HepG2 (cell line): ENCODE results near the gene IQCK. TPM values are rescaled to one million over a fixed set of nuclear protein-coding genes. Genes with fewer than 3 reads are reported as not detected.

Experiments used
- ATAC-seq: fragments of 200-7000 bp; cut with Tn5 transposase; 3 replicates; pipeline ENCODE4 v1.9.1; 2020; ENCODE audit warnings: mild to moderate bottlenecking, moderate library complexity
- BruUV-seq: library from RNA; stranded (reverse); fragments of 400-500 nt; replicated peaks from 2 replicates; lab custom pipeline; 2021; lab: Mats Ljungman, UMichigan
- CTCF ChIA-PET: fragments of 300-600 bp; formaldehyde crosslinking; extraction: SDS; loops from one replicate; lab custom pipeline; 2021; ENCODE audit warnings: low total read pairs, inconsistent platforms, low intra/inter-chr PET ratio; lab: Yijun Ruan, JAX
- POLR2A ChIA-PET: fragments of 350-600 bp; sonication (Branson Sonifier 250); formaldehyde crosslinking; loops from one replicate; lab custom pipeline; 2020; ENCODE audit warnings: antibody characterized with exemption, inconsistent platforms; lab: Yijun Ruan, JAX
- DNase-seq: peaks from one replicate; pipeline ENCODE4 v3.0.0-alpha.2; 2015; ENCODE audit warnings: low spot score
- FAIRE-seq: peaks from 3 replicates; lab custom pipeline; 2011; peaks lifted over from hg19 to GRCh38; lab: Jason Lieb, UNC
- H2AFZ ChIP-seq: one replicate; pipeline ENCODE4 v1.6.1; 2011; ENCODE audit warnings: low read length, inconsistent platforms
- H3K27ac ChIP-seq: fragments of 300-600 bp; 3 replicates; pipeline ENCODE4 v1.8.0; 2011; ENCODE audit warnings: mixed run types, mild to moderate bottlenecking, mixed read lengths, low read length, inconsistent platforms; ENCODE audit not compliant: insufficient read depth; ENCODE audit errors: extremely low read length
- H3K27me3 ChIP-seq, 2 experiments: fragments of 200-600 bp in 1 of 2; 2 replicates in 1 of 2; 3 replicates in 1 of 2; pipeline versions ENCODE4 v1.6.0 to v1.8.0; 2011; ENCODE audit warnings: low read length in 2 of 2, mild to moderate bottlenecking in 2 of 2, moderate library complexity in 2 of 2, inconsistent platforms in 1 of 2; ENCODE audit not compliant: insufficient read depth in 2 of 2, control insufficient read depth in 1 of 2
- H3K36me3 ChIP-seq, 2 experiments: fragments of 200-600 bp in 1 of 2; replicated peaks in 1 of 2; 2 replicates in 1 of 2; 3 replicates in 1 of 2; pipeline versions ENCODE4 v1.5.1 to v1.8.0; 2011; ENCODE audit warnings: low read length in 2 of 2, inconsistent platforms in 1 of 2; ENCODE audit not compliant: insufficient read depth in 2 of 2, control insufficient read depth in 1 of 2
- H3K4me1 ChIP-seq: 2 replicates; pipeline ENCODE4 v1.5.1; 2012; ENCODE audit warnings: low read length, inconsistent platforms; ENCODE audit not compliant: insufficient read depth
- H3K4me2 ChIP-seq: 2 replicates; pipeline ENCODE4 v1.6.0; 2011; ENCODE audit warnings: low read depth, low read length, inconsistent platforms
- H3K4me3 ChIP-seq, 3 experiments: fragments of 200-600 bp in 1 of 3; sonication (generic), shearing (Covaris generic) in 1 of 3; replicated peaks in 1 of 3; 2 replicates each; pipeline ENCODE4 v1.5.1; 2011 to 2016; ENCODE audit warnings: low read length in 3 of 3, inconsistent platforms in 2 of 3, low read depth in 2 of 3, mild to moderate bottlenecking in 2 of 3, control low read depth in 1 of 3, mixed read lengths in 1 of 3; ENCODE audit not compliant: insufficient read depth in 1 of 3
- H3K79me2 ChIP-seq: one replicate; pipeline ENCODE4 v1.6.1; 2011; ENCODE audit warnings: low read length, inconsistent platforms; ENCODE audit not compliant: insufficient read depth
- H3K9ac ChIP-seq: 2 replicates; pipeline ENCODE4 v1.6.0; 2011; ENCODE audit warnings: mild to moderate bottlenecking, low read depth, low read length, inconsistent platforms; ENCODE audit not compliant: insufficient read depth
- H3K9me3 ChIP-seq: 2 replicates; pipeline ENCODE4 v1.5.1; 2012; ENCODE audit warnings: mild to moderate bottlenecking, low read length
- H4K20me1 ChIP-seq: 2 replicates; pipeline ENCODE4 v1.6.0; 2011; ENCODE audit warnings: inconsistent platforms, mild to moderate bottlenecking, low read length, moderate library complexity; ENCODE audit not compliant: insufficient read depth
- DPF2 ChIP-seq: sonication (generic); formaldehyde crosslinking; IDR thresholded peaks from 2 replicates; pipeline ENCODE4 v1.4.0; 2020; ENCODE audit warnings: mild to moderate bottlenecking, low read depth, missing genetic modification reagents, borderline replicate concordance
- NFIB ChIP-seq: sonication (generic); formaldehyde crosslinking; IDR thresholded peaks from 2 replicates; pipeline ENCODE4 v1.9.0; 2021; ENCODE audit warnings: missing genetic modification reagents, mild to moderate bottlenecking, borderline replicate concordance
- NR3C1 ChIP-seq: sonication (generic); formaldehyde crosslinking; IDR thresholded peaks from 2 replicates; pipeline ENCODE4 v1.4.0; 2020; ENCODE audit warnings: missing genetic modification reagents
- RARG ChIP-seq: sonication (generic); formaldehyde crosslinking; IDR thresholded peaks from 2 replicates; pipeline ENCODE4 v1.4.0; 2020; ENCODE audit warnings: low read depth, mild to moderate bottlenecking, missing genetic modification reagents
- SETDB1 ChIP-seq: sonication (generic); formaldehyde crosslinking; IDR thresholded peaks from 2 replicates; pipeline ENCODE4 v1.5.1; 2020; ENCODE audit warnings: missing genetic modification reagents, mild to moderate bottlenecking, borderline replicate concordance
- SMARCE1 ChIP-seq: fragments of 450-650 bp; IDR thresholded peaks from 2 replicates; pipeline ENCODE4 v1.6.1; 2017; ENCODE audit warnings: borderline replicate concordance
- SP140L ChIP-seq: sonication (generic); formaldehyde crosslinking; IDR thresholded peaks from 2 replicates; pipeline ENCODE4 v1.4.0; 2020; ENCODE audit warnings: missing genetic modification reagents, borderline replicate concordance
- TBX2 ChIP-seq: sonication (generic); formaldehyde crosslinking; IDR thresholded peaks from 2 replicates; pipeline ENCODE4 v1.5.0; 2020; ENCODE audit warnings: missing genetic modification reagents, mild to moderate bottlenecking, borderline replicate concordance
- ZNF75D ChIP-seq: sonication (generic); formaldehyde crosslinking; IDR thresholded peaks from 2 replicates; pipeline ENCODE4 v1.8.1; 2023; ENCODE audit warnings: missing genetic modification reagents, mild to moderate bottlenecking, borderline replicate concordance
- WGBS: methylation state at CpG from one replicate; pipeline ENCODE4 v1.1.6; 2017; ENCODE audit warnings: low lambda C conversion rate; 5-methylcytosine and 5-hydroxymethylcytosine counted together
- in situ Hi-C: cut with HindIII; loops from 2 replicates; pipeline ENCODE4 v1.10.0; 2017; ENCODE audit warnings: low pct_unique_long_range_greater_than_20kb; ENCODE audit not compliant: extremely low pct_ligation_motif_present
- intact Hi-C: fragments of 100-400 bp; cut with micrococcal nuclease; formaldehyde crosslinking; loops from one replicate; pipeline ENCODE4 v1.10.0; 2022; ENCODE audit not compliant: unreplicated experiment
- polyA plus RNA-seq, 8 experiments: library from polyadenylated mRNA; depleted of rRNA in 3 of 8; stranded (reverse) in 7 of 8; unstranded in 1 of 8; fragments of >200 nt; fragmentation: Illumina TruSeq in 4 of 8; extraction: Trizol in 4 of 8; gene quantifications; 2 replicates each; pipeline versions ENCODE4 v1.2.1 to v1.2.3, GENCODE V29; 2011 to 2016; ENCODE audit warnings: low read depth in 4 of 8, missing spikeins in 1 of 8, mixed read lengths in 1 of 8; ENCODE audit not compliant: insufficient read depth in 1 of 8
- total RNA-seq, 5 experiments: library from RNA; depleted of rRNA; stranded (reverse); fragments of >200 nt; fragmentation: Illumina TruSeq; extraction: Trizol; gene quantifications; 2 replicates each; pipeline ENCODE4 v1.2.3, GENCODE V29; 2016; ENCODE audit warnings: low read depth in 1 of 5
- TF ChIP-seq, protein P1 (sequence below): sonication (generic); formaldehyde crosslinking; IDR thresholded peaks from 2 replicates; pipeline ENCODE4 v1.4.0; 2020; ENCODE audit warnings: mild to moderate bottlenecking, missing genetic modification reagents
- TF ChIP-seq, protein P2 (sequence below): sonication (generic); formaldehyde crosslinking; conservative IDR thresholded peaks from 2 replicates; pipeline ENCODE4 v1.8.1; 2023; ENCODE audit warnings: missing genetic modification reagents
- TF ChIP-seq, protein P3 (sequence below): IDR thresholded peaks from 2 replicates; pipeline ENCODE4 v1.6.1; 2016; ENCODE audit warnings: missing compliant biosample characterization, missing genetic modification reagents, borderline replicate concordance
- TF ChIP-seq, protein P4 (sequence below): sonication (generic); formaldehyde crosslinking; IDR thresholded peaks from 2 replicates; pipeline ENCODE4 v1.4.0; 2020; ENCODE audit warnings: missing genetic modification reagents, borderline replicate concordance

The IQCK gene
- total and polyA plus RNA-seq, 2 of the 13 experiments (the other 11 are each of a cell fraction or from before 2014, with no cell fraction given) = 5.1 to 7.3 TPM

DNA sequence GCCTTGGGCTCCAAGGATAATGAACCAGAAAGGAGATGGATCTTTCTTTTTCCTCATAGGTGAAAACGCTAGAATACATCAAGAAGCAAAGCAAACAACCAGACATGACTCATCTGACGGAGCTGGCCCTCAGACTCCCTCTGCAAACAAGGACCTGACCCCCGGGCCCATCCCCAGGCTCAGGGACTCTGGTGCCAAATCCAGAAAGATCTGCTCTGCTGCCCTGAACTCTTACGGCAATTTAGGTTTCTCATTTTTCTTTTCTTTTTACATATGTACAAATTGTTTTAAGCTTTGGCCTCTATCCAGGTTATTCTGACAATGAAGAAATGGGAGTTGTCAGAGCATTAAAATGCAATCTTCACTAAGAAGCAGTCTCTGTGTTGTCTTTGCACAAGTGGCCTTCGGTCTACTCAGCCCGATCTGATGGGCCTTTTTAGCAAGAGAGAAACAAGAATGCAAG is 17.7 kb upstream of the IQCK start:
- no peak overlapping the region for H2AFZ ChIP-seq
- FAIRE-seq = peak; percentile 73
- ATAC-seq = peak; percentile 92
- intact Hi-C loops (loop anchor here (1.0 to 5.0 kb wide), 2 partner anchors 100 to 182 kb away; partner anchors contain the start of gene GPRC5B), in situ Hi-C loops (no loop called here)
- no peak overlapping the region for H3K4me3 ChIP-seq
- WGBS = 13% methylated on average over 6 of the region's 6 CpGs
- no peaks in the 10 kb centered on the region for H3K27me3 ChIP-seq
- no peak overlapping the region for H3K27ac ChIP-seq
- CTCF ChIA-PET = no interaction called here
- no TSS peak for BruUV-seq
- peaks cover 21 to 34% of the 10 kb centered on the region in 2 experiments; a peak in 4 of 5 replicates for H3K36me3 ChIP-seq
- POLR2A ChIA-PET = interaction anchor here (2.7 kb wide), 1 partner anchor 18 kb away, joined by 12 read pairs; the partner anchor contains the start of genes IQCK and KNOP1
- H3K4me2 ChIP-seq = peak overlapping the region; percentile 49
- H3K79me2 ChIP-seq = no peaks in the 10 kb centered on the region
- H3K4me1 ChIP-seq = peaks cover 20% of the 10 kb centered on the region
- H3K9ac ChIP-seq = no peak overlapping the region
- H4K20me1 ChIP-seq = peaks cover 4% of the 10 kb centered on the region; the same call in 1 of the 2 replicates
- H3K9me3 ChIP-seq = no peaks in the 10 kb centered on the region
- peak; percentile 79 for DNase-seq
- no peak for TF ChIP-seq RARG
- TF ChIP-seq, protein P1, sequence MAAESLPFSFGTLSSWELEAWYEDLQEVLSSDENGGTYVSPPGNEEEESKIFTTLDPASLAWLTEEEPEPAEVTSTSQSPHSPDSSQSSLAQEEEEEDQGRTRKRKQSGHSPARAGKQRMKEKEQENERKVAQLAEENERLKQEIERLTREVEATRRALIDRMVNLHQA (CRISPR knock-in tag) = no peak
- TF ChIP-seq SETDB1 (CRISPR knock-in tag) = no peak
- TF ChIP-seq NFIB (CRISPR knock-in tag) = no peak
- TF ChIP-seq ZNF75D (CRISPR knock-in tag) = no peak
- no peak for TF ChIP-seq NR3C1 (CRISPR knock-in tag)
- TF ChIP-seq, protein P2, sequence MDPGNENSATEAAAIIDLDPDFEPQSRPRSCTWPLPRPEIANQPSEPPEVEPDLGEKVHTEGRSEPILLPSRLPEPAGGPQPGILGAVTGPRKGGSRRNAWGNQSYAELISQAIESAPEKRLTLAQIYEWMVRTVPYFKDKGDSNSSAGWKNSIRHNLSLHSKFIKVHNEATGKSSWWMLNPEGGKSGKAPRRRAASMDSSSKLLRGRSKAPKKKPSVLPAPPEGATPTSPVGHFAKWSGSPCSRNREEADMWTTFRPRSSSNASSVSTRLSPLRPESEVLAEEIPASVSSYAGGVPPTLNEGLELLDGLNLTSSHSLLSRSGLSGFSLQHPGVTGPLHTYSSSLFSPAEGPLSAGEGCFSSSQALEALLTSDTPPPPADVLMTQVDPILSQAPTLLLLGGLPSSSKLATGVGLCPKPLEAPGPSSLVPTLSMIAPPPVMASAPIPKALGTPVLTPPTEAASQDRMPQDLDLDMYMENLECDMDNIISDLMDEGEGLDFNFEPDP (CRISPR knock-in tag) = no peak
- 0 out of 2 replicates have a peak, but pooled peaks have one; percentile 19 for TF ChIP-seq TBX2 (CRISPR knock-in tag)
- no peak for TF ChIP-seq SMARCE1
- 0 out of 2 replicates have a peak, but pooled peaks have one; percentile 43 for TF ChIP-seq DPF2 (CRISPR knock-in tag)
- TF ChIP-seq, protein P3, sequence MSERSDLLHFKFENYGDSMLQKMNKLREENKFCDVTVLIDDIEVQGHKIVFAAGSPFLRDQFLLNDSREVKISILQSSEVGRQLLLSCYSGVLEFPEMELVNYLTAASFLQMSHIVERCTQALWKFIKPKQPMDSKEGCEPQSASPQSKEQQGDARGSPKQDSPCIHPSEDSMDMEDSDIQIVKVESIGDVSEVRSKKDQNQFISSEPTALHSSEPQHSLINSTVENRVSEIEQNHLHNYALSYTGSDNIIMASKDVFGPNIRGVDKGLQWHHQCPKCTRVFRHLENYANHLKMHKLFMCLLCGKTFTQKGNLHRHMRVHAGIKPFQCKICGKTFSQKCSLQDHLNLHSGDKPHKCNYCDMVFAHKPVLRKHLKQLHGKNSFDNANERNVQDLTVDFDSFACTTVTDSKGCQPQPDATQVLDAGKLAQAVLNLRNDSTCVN (CRISPR knock-in tag) = peak; percentile 99
- TF ChIP-seq, protein P4, sequence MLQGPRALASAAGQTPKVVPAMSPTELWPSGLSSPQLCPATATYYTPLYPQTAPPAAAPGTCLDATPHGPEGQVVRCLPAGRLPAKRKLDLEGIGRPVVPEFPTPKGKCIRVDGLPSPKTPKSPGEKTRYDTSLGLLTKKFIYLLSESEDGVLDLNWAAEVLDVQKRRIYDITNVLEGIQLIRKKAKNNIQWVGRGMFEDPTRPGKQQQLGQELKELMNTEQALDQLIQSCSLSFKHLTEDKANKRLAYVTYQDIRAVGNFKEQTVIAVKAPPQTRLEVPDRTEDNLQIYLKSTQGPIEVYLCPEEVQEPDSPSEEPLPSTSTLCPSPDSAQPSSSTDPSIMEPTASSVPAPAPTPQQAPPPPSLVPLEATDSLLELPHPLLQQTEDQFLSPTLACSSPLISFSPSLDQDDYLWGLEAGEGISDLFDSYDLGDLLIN = no peak
- no peak for TF ChIP-seq SP140L (CRISPR knock-in tag)
